NCI-H2227 treated with DMSO at 0.1 percent for 48 hours (cell line): ENCODE measurements around the gene PET100.

Source experiments
- DNase-seq: peaks from one replicate; lab custom pipeline; 2025; lab: John Stamatoyannopoulos, UW

PET100 gene

DNA sequence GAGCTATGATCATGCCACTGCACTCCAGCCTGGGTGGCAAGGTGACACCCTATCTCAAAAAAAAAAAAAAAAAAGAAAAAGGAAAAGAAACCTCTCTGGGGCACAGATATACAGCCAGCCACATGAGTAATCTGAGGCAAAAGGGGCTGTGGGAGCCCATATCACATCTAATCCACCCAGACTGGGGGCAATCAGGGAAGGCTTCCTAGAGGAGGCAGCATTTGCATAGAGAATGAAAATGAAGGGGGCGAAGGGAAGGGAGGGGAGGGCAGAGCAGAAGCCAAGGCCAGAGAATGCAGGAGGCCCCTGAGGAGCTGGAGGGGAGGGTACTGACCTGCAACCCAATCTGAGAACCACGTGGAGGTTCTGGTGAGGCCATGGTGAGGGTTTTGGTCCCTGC, 20.6 kb downstream of the PET100 start:
- DNase-seq = no peak

GRCh38 chr19:7652061-7652641, 22.6 kb downstream of the PET100 start:
- peak; percentile 46 for DNase-seq

DNA sequence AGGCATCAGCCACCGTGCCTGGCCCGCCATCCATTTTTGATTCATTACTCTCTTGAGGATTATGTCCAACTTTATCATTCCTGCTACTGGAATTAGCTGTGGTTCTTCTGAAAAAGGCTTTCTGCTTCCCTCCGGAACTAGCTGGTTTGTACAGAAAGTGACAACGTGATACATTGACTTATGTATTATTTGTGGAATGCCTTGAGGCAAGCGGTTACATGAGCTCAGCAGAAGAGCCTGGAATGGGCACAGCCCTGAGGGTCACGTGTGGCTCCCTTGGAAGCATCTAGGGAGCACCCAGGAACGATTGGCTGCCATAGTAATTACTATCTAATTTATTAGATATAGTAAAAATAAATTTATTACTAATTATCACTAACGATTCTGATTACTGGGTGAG, 24.8 kb downstream of the PET100 start:
- no peak for DNase-seq

GRCh38 chr19:7655581-7655980, 26.0 kb downstream of the PET100 start:
- no peak for DNase-seq

DNA sequence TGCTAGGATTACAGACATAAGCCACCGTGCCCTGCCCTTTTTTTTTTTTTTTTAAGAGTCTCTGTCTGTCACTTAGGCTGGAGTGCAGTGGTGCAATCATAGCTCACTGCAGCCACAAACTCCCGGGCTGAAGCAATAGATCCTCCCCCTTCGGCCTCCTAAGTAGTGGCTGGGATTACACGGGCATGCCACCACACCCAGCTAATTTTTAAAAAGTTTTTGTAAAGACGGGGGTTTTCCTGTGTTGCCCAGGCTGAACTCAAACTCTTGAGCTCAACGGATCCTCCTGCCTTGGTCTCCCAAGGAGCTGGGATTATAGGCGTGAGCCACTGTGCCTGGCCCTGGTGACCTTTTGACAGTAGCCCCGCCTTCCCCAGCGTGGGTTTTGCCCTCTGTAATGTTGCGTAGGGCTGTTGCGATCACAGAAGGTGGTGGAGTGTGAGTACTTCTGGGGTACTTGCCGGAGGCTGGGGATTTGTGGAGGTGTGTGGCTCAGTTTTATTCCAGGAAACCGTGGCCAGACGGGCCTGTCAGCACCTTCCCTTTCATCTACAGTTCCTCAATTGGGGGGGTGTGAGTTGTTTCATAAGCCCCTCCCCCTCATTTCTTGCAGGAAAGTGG, 27.6 kb downstream of the PET100 start:
- DNase-seq = no peak

DNA sequence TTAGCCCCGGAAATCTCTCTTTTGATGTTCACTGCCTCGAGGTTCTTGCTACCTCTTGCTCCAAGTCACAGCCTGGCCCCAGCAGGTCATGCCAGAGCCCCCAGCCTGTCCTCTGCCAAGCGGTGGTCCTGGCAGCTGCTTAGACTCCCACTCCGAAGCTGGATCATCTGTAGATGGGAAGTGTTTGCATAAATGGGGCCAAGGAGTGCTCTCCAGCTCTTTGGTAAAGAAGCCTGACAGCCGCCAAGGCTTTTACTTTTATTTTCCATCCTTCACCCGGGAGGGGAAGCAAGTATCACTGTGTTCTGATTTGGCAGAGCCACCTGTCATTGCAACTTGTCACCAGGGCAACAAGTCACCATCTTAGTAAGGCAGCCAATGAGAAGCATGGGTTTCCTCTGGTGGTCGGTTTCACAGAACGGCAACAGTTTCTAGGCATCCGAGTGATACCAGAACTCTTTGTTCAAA, 28.7 kb downstream of the PET100 start:
- peak; percentile 44 for DNase-seq

GRCh38 chr19:7661744-7662538, 32.3 kb downstream of the PET100 start:
- no peak for DNase-seq

DNA sequence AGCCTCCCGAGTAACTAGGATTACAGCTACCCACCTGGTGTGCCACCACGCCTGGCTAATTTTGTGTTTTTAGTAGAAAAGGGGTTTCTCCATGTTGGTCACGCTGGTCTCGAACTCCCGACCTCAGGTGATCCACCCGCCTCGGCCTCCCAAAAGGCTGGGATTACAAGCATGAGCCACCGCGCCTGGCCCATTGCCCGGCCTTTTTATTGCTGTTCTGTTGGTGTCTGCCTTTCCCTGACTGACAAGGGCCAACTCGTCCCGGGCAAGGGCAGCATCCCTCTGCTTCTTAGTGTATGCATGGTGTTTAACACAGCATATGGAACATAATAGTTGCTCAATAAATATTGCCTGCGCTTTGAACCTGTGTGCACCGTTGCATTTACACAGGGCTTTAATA, 33.1 kb downstream of the PET100 start:
- DNase-seq = no peak

- no peak for DNase-seq
These were observed 34.1 kb downstream of the PET100 start for GRCh38 chr19:7663706-7664105.

DNA sequence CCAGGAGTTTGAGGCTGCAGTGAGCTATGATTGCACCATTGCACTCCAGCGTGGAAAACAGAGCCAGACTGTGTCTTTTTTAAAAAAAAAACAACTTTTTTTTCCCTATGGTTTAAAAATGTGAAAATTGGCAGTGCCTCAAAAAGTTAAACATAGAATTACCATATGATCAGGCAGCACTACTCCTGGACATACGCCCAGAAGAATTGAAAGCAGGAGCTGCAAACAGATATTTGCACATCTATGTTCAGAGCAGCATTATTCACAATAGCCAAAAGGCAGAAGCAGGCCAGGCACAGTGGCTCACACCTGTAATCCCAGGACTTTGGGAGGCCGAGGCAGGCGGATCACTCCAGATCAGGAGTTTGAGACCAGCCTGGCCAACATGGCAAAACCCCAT, 35.5 kb downstream of the PET100 start:
- no peak for DNase-seq

DNA sequence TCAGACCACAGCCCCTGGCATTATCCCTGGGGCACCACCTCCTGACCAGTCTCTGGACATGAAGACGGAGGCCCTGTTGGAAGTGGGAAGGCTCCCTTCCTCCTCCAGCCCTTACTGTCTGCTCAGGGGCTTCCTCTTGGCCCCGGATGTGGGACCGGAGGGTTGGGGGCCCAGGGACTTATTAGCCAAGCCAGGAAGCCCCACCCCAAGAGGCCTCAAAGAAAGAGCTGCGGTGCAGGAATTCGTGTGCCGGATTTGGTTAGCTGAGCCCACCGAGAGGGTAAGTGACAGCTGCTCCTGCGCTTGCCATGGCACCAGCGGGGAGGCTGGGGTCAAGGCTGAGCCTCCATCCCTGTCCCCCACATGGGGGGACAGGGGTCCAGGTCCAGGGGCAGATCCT, 39.2 kb downstream of the PET100 start, which contains the start of gene RETN:
RETN (plus strand) TSS at position 208 of the 400 bp plus-strand sequence. CDS start 278 bp downstream, outside the sequence.
- no peak for DNase-seq

GRCh38 chr19:7669641-7670040, 40.0 kb downstream of the PET100 start:
- no peak for DNase-seq

GRCh38 chr19:7670150-7670783, 40.7 kb downstream of the PET100 start:
- DNase-seq = no peak

GRCh38 chr19:7670790-7671189, 41.2 kb downstream of the PET100 start:
- DNase-seq = no peak

DNA sequence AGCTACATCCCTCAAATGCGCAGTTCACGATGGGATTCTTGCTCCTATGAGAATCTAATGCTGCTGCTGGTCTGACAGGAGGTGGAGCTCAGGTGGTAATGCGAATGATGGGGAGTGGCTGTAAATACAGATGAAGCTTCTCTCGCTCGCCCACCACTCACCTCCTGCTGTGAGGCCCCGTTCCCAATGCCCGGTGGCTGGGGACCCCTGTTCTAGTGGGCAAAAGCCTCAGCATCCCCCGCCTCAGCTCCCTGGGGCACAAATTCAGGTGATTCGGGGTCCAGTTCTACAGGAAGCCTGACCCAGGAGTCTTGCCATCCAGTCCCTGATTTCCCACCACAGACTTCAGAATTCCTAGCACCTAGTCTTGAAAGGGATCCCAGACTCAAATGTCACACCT, 42.9 kb downstream of the PET100 start:
- no peak for DNase-seq

DNA sequence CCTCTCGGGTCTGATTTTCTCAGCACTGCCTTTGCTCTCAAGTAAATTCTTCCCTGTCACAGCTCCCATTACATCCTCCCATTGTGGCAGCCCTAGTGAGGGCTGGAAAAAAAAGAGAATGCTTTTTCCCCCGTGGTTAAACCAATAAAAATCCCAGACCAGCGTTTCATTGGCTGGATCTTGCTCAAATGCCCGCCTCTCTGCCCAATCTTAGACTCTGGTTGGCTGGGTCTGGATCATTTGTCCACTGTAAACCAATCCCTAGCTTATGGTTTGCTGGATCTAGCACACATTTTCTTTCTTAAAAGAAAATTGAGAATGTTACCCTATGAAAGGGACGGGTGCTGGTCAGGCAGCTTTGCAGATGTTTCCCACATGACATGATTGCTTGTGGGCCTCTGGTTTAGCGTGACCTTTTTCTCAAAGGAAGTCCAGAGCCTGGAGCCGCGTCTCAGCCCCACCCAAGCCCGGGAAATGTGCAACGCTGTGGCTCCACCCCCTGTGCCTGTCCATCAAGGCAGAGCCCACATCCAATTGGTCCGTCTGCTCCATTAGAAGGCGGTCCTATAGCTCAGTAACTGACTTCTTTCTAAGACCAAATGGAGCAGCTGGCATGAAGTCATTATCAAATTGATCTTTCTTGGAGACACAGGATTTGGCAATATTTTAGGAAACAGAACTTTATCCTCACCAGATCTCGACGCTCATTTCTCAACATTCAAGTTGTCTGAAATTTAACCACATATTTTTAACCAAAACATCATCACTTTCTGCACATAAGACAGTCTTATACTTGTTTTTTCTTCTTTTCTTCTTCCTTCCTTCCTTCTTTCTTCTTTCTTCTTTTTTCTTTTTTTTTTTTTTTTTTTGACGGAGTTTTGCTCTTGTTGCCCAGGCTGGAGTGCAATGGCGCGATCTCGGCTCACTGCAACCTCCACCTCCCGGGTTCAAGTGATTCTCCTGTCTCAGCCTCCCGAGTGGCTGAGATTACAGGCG, 44.7 kb downstream of the PET100 start:
- DNase-seq = no peak

DNA sequence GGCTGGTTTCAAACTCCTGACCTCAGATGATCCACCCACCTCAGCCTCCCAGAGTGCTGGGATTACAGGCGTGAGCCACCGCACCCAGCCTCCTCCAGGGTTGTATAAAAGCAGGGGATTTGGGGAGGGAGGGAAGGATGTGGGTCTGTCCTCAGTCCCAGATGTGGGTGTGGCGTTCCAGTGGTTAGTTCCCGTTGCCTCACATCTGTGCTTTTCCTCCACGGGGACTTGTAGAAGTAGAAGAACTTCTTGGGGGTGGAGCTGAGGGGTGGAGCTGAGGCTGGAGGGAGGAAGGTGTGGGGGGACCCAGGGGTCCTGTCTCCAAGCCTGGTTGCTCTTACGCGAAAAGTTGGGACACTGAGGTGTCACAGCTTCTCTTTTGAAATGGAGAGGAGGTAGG, 46.8 kb downstream of the PET100 start:
- DNase-seq = no peak

GRCh38 chr19:7676854-7677253, 47.3 kb downstream of the PET100 start, which contains the start of gene MCEMP1:
MCEMP1 (plus strand) TSS chr19:7677090; CDS start chr19:7677121, 31 bp downstream.
- DNase-seq = no peak

GRCh38 chr19:7677669-7678311, 48.2 kb downstream of the PET100 start:
- DNase-seq = no peak

GRCh38 chr19:7678971-7679751, 49.6 kb downstream of the PET100 start:
- no peak for DNase-seq
